WTC11 (cell line): ENCODE data around the gene CTSA.

Source experiments
- CREM ChIP-seq: sonication (generic); formaldehyde crosslinking; IDR thresholded peaks from 2 replicates; pipeline ENCODE4 v1.8.1; 2022; ENCODE audit warnings: mild to moderate bottlenecking, missing genetic modification reagents, moderate library complexity
- CTCF ChIP-seq: fragments of 200-600 bp; IDR thresholded peaks from 2 replicates; pipeline ENCODE4 v1.8.0; 2022; ENCODE audit warnings: antibody characterized with exemption
- ESRRA ChIP-seq: sonication (generic); formaldehyde crosslinking; IDR thresholded peaks from 2 replicates; pipeline ENCODE4 v1.8.1; 2022; ENCODE audit warnings: mild to moderate bottlenecking, missing genetic modification reagents, borderline replicate concordance
- FOXJ3 ChIP-seq: sonication (generic); formaldehyde crosslinking; IDR thresholded peaks from 2 replicates; pipeline ENCODE4 v1.9.0; 2021; ENCODE audit warnings: missing genetic modification reagents, mild to moderate bottlenecking, borderline replicate concordance
- GRHL2 ChIP-seq: fragments of 250-450 bp; sonication (Bioruptor Pico); IDR thresholded peaks from 2 replicates; pipeline ENCODE4 v1.8.0; 2022; ENCODE audit warnings: mild to moderate bottlenecking, moderate library complexity; ENCODE audit not compliant: insufficient replicate concordance, severe bottlenecking
- MAX ChIP-seq: sonication (generic); formaldehyde crosslinking; IDR thresholded peaks from 2 replicates; pipeline ENCODE4 v1.8.0; 2022; ENCODE audit warnings: mild to moderate bottlenecking, missing genetic modification reagents
- RELA ChIP-seq: sonication (generic); formaldehyde crosslinking; IDR thresholded peaks from 2 replicates; pipeline ENCODE4 v1.8.1; 2022; ENCODE audit warnings: missing genetic modification reagents, mild to moderate bottlenecking, borderline replicate concordance
- TCF7 ChIP-seq: sonication (generic); formaldehyde crosslinking; IDR thresholded peaks from 2 replicates; pipeline ENCODE4 v1.8.0; 2022; ENCODE audit warnings: mild to moderate bottlenecking, low read depth, missing genetic modification reagents, moderate library complexity
- TP53 ChIP-seq: sonication (generic); formaldehyde crosslinking; IDR thresholded peaks from 2 replicates; pipeline ENCODE4 v1.8.1; 2023; ENCODE audit warnings: mild to moderate bottlenecking, missing genetic modification reagents
- ZBTB21 ChIP-seq: sonication (generic); formaldehyde crosslinking; IDR thresholded peaks from 2 replicates; pipeline ENCODE4 v1.8.1; 2023; ENCODE audit warnings: mild to moderate bottlenecking, missing genetic modification reagents, borderline replicate concordance
- ZBTB43 ChIP-seq: sonication (generic); formaldehyde crosslinking; IDR thresholded peaks from 2 replicates; pipeline ENCODE4 v1.8.1; 2023; ENCODE audit warnings: mild to moderate bottlenecking, missing genetic modification reagents
- ZNF416 ChIP-seq: fragments of 250-450 bp; sonication (Bioruptor Pico); IDR thresholded peaks from 2 replicates; pipeline ENCODE4 v1.9.0; 2021; ENCODE audit warnings: mild to moderate bottlenecking, inconsistent platforms
- ZNF425 ChIP-seq: fragments of 250-450 bp; sonication (Bioruptor Pico); conservative IDR thresholded peaks from 2 replicates; pipeline ENCODE4 v1.9.0; 2021; ENCODE audit warnings: mild to moderate bottlenecking

GRCh38 chr20:45907219-45907948 is 16.2 kb downstream of the CTSA start:
- TF ChIP-seq MAX (CRISPR knock-in tag) = no peak
- TF ChIP-seq ZNF425 (CRISPR knock-in tag) = no peak
- no peak for TF ChIP-seq GRHL2 (CRISPR knock-in tag)
- no peak for TF ChIP-seq ZBTB21 (CRISPR knock-in tag)
- no peak for TF ChIP-seq FOXJ3 (CRISPR knock-in tag)
- no peak for TF ChIP-seq TCF7 (CRISPR knock-in tag)
- TF ChIP-seq RELA = no peak
- no peak for TF ChIP-seq CTCF
- no peak for TF ChIP-seq TP53 (CRISPR knock-in tag)
- no peak for TF ChIP-seq ZBTB43 (CRISPR knock-in tag)
- no peak for TF ChIP-seq ZNF416
- TF ChIP-seq ESRRA (CRISPR knock-in tag) = no peak
- TF ChIP-seq CREM (CRISPR knock-in tag) = no peak
